NCI-H524 treated with DMSO at 0.1 percent for 48 hours (cell line): ENCODE results near the gene STXBP6.
"Not testable (repeated sequence)": the region's sequence is repeated elsewhere in the genome, so short reads cannot be mapped to it uniquely, and the experiment has no call there.

Source experiments
- DNase-seq: peaks from one replicate; lab custom pipeline; 2025; lab: John Stamatoyannopoulos, UW

Gene STXBP6

DNA sequence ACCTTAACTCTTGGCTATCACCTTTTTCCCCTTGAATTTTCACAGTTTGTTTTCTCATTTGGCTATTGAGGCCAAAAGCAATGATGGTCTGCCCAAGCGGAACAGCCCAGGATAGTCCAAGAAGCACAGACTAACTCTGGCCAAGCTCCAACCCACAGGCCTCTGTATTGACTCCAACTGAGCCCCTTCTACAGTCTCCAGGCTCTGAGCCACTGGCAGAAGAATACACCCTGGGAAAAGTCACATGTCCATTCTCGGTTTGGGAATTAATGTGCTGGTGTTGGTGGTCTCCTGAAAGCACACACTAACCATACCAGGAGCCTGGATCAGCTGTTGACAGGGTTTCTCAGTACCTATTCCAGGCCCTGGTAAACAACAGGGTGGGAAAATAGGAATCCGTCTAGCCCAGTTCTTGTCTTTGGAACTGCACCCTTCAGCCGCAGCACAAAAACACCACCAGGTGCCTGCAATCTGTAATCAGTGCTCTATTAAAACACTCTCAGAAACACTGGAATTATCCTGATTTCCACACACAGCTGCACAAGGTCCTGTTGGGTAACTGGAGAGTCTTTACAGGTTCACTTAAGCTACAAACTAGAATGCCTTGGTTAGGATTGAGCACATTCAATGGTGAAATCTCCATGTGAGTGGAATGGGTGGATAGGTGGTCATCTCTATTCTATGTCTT lies 63.6 kb downstream of the STXBP6 start:
- no peak for DNase-seq

DNA sequence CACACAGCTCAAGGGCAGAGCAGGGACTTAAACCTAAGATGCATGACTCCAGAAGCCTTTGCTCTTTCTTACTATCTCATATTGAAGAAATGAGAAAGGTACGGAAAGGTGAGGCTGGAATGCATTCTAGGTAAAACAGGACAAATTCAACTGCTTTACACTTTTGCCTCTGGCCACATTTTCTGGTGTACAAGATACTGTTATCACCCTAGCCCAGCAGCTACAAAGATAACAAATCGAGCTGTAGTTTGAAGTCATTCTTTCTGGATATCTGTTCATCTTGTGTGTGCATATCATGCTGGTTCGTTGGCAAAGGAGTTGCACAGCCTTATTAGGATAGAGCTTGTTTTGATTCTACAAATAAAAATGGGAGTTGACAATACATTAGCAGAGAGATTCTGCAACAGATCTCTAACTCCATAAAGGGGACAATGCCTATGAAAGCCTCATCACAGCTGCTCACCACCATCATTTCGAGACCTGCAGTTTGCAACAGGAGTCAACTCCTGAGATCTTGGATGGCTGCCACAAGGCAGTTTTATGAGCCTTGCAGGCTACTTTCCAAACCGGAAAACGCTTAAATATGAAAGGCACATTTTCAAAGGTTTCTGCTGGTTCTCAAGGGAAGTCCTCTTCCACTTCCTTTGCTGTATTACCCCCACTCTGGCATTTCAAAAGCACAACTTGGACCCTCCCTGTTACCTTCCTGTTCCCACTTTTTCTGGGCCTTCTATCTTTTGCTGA lies 64.9 kb downstream of the STXBP6 start:
- no peak for DNase-seq

DNA sequence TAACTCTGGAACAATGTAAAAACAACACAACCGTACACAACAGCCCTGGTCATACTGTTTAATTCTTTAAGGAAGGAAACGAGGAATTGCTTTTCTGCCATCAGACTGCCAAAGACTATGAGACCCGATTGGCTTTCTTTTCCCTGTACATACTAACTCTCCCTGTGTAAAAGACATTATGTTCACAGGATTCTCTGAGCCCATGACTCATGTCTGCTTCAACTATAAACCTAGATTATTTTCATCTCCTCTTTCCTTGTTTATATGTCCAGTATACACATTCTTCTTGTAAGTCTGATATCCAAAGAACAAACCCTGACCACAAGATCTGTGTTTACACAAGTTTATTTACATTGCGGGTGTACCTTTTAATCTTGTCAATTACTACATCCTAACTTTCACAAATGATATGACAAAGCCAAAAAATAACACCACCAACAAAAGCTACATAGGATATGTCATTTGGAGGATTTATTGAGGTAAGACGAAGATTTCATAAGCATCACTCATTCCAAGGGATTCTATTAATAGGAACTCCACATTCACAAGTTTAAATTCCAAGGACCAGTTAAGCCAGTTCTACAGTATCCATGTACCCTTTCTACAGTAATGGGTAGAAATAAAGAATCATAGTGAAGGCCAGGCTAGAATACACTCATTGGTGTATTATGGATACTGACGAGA lies 67.3 kb downstream of the STXBP6 start:
- no peak for DNase-seq

GRCh38 chr14:24979725-24980239 lies 70.2 kb downstream of the STXBP6 start:
- DNase-seq: no peak

GRCh38 chr14:24978862-24979724 lies 70.9 kb downstream of the STXBP6 start:
- no peak for DNase-seq

- no peak for DNase-seq
These were observed 73.3 kb downstream of the STXBP6 start for GRCh38 chr14:24976602-24977001.

DNA sequence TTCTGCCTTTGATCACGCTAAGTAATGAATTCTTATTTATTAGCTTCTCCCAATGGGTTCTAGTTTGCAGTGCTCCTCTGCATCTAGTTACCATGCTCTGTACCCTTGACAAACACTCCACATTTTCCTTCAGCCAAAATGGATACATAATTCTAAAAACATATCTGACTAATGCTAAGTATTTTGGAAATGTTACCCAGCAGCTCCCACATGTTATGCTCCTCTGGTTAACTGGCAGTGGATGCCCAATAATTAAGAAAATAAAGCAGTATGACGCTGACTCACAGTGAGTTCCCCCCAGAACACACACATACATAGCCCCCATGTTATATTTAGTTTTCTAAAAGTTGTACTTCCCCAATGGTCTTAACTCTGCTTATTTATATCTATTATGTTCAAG lies 74.6 kb downstream of the STXBP6 start:
- DNase-seq: no peak

GRCh38 chr14:24974591-24975374 lies 75.2 kb downstream of the STXBP6 start:
- DNase-seq: no peak

DNA sequence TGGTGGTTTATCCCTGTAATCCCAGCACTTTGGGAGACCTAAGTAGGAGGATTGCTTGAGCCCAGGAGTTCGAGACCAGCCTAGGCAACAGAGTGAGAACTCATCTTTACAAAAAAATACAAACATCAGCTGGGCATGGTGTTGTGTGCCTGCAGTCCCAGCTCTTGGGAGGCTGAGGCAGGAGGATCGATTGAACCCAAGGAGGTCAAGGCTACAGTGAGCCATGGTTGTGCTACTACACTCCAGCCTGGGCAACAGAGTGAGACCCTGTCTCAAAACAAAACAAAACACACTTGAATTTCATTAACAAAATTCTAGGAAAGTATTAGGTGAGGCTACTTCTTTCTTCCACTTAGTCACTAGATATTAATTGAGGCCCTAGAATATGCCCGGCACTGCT lies 77.1 kb downstream of the STXBP6 start:
- no peak for DNase-seq

GRCh38 chr14:24971255-24971654 lies 78.7 kb downstream of the STXBP6 start:
- no peak for DNase-seq

- no peak for DNase-seq
These were observed 83.4 kb downstream of the STXBP6 start for GRCh38 chr14:24966579-24966964.

DNA sequence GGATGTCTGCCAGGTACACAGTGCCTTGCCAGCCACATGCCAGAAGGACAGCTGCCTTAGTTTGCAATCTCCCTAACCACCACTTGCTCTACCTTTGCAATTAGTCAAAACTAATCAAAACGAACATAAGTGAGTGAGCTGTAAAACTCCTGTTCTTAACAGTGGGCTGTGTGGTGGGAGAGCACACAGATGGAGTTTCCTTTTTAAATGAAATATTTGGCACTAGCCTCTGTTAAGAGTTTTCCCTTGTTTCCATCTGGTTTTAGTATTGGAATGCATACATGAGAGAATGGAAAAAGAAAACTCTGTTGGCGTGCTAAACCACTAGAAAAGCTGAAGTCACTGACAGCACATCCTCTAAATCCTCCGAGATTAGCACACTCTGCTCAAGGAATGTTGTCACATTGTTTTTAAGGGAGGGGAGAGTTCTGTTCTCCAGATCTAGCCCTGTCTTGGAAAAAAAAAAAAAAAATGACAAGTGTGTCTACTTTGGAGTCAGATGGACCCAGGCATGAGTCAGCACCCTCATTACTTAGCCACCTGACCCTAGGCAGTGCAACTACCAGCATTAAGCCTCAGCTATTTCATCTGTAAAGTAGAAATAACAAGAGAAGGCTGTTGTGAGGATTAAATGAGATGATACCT lies 83.9 kb downstream of the STXBP6 start:
- DNase-seq: no peak

- no peak for DNase-seq
These were observed 84.4 kb downstream of the STXBP6 start for GRCh38 chr14:24965578-24965933.

- no peak for DNase-seq
These were observed 85.4 kb downstream of the STXBP6 start for GRCh38 chr14:24964591-24964990.

- DNase-seq: no peak
These were observed 85.9 kb downstream of the STXBP6 start for GRCh38 chr14:24964048-24964447.

- DNase-seq: not testable (repeated sequence)
These were observed 87.8 kb downstream of the STXBP6 start for GRCh38 chr14:24962118-24962517.

GRCh38 chr14:24960816-24961215 lies 89.1 kb downstream of the STXBP6 start:
- DNase-seq: no peak

DNA sequence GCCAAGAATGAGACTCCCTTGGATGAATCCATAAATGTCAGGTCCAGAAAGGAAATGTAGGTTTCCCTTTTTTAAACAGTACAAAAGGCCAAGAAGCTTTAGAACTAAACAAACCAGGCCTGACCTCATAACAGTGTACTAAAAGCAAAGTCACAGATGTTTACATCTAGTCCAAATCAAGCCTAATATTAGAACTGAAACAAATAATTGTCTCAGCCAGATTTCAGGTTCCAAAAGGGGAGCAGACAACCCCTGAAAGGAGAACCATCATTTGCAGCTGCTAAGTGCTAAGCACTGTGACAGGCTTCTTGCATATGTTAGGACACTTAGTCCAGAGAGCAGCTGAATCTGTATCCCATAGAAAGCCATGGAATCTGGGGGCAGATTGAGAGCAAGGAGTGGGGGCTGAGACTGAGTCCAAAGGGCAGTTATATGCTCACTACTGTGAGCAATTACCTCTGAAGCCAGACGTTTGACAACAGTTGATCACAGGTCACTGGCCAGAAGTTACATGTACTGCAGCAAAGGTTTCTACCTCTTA lies 90.1 kb downstream of the STXBP6 start:
- DNase-seq: no peak

GRCh38 chr14:24958271-24958670 lies 91.7 kb downstream of the STXBP6 start:
- DNase-seq: no peak

- DNase-seq: no peak
These were observed 92.1 kb downstream of the STXBP6 start for GRCh38 chr14:24957814-24958213.
